ENCODE results near the gene AUTS2.

AUTS2 gene

DNA sequence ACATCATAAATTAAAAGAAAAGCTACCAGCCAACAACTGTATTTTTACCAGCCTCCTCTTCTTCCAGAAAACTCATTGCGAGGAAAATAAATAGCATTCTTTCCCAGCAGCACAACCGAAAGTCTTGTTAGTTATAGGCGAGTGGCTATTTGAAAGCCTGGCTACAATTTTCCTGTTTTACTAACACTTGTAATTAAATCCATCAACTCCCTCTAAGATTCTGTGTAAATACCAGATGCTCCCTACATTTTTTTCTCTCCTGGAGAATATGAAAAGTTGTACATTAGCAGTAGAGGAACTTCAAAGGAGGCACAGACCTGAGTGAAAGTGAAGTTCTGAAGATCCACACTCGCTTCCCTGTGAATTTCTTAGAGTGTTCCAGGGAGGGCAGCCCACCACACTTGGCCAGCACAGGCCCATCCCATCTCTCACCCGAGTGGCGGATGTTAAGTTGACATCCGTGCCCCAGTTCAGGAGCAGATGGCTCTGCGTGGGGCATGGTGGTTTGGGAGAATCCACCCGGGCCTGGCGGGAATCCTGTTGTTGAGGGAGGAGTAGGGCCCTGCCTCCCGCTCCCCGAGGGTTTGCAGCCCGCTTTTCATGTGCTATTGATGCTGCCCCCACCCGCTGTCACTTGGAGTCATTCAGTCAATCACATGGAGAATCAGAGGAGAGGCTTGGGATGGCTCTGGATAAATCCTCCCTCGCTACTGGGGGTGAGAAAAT, 1082.6 kb downstream of the AUTS2 start:
- no peaks in the 10 kb centered on the region for H3K36me3 ChIP-seq (ENCODE audit: control insufficient read depth in 2 of 2, insufficient read depth in 1 of 2, low read length in 2 of 2)
- H3K4me3 ChIP-seq (ENCODE audit: low read depth, low read length), result no peak overlapping the region
- TF ChIP-seq ZNF571 (tag by site-specific recombination; IDR thresholded peaks at IDR 0.05), result no peak
- TF ChIP-seq ZSCAN23 (tag by site-specific recombination; IDR thresholded peaks at IDR 0.05), result no peak
- no peak for TF ChIP-seq ZNF658 (tag by site-specific recombination; IDR thresholded peaks at IDR 0.05)
- no peak for TF ChIP-seq ZNF433 (tag by site-specific recombination; IDR thresholded peaks at IDR 0.05; ENCODE audit: low read depth)
- TF ChIP-seq ZNF510 (tag by site-specific recombination; IDR thresholded peaks at IDR 0.05; ENCODE audit: insufficient replicate concordance), result no peak
- TF ChIP-seq, protein P1, sequence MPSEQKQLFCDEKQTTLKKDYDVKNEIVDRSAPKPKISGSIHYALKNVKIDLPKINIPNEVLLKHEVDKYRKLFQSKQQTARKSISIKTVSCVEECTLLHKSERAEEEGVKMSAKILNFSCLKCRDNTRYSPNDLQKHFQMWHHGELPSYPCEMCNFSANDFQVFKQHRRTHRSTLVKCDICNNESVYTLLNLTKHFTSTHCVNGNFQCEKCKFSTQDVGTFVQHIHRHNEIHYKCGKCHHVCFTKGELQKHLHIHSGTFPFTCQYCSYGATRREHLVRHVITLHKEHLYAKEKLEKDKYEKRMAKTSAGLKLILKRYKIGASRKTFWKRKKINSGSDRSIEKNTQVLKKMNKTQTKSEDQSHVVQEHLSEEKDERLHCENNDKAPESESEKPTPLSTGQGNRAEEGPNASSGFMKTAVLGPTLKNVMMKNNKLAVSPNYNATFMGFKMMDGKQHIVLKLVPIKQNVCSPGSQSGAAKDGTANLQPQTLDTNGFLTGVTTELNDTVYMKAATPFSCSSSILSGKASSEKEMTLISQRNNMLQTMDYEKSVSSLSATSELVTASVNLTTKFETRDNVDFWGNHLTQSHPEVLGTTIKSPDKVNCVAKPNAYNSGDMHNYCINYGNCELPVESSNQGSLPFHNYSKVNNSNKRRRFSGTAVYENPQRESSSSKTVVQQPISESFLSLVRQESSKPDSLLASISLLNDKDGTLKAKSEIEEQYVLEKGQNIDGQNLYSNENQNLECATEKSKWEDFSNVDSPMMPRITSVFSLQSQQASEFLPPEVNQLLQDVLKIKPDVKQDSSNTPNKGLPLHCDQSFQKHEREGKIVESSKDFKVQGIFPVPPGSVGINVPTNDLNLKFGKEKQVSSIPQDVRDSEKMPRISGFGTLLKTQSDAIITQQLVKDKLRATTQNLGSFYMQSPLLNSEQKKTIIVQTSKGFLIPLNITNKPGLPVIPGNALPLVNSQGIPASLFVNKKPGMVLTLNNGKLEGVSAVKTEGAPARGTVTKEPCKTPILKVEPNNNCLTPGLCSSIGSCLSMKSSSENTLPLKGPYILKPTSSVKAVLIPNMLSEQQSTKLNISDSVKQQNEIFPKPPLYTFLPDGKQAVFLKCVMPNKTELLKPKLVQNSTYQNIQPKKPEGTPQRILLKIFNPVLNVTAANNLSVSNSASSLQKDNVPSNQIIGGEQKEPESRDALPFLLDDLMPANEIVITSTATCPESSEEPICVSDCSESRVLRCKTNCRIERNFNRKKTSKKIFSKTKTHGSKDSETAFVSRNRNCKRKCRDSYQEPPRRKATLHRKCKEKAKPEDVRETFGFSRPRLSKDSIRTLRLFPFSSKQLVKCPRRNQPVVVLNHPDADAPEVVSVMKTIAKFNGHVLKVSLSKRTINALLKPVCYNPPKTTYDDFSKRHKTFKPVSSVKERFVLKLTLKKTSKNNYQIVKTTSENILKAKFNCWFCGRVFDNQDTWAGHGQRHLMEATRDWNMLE (tag by site-specific recombination; conservative IDR thresholded peaks at IDR 0.05; ENCODE audit: low read depth), result no peak
- no peak for TF ChIP-seq IKZF3 (tag by site-specific recombination; IDR thresholded peaks at IDR 0.05)
- TF ChIP-seq, protein P2, sequence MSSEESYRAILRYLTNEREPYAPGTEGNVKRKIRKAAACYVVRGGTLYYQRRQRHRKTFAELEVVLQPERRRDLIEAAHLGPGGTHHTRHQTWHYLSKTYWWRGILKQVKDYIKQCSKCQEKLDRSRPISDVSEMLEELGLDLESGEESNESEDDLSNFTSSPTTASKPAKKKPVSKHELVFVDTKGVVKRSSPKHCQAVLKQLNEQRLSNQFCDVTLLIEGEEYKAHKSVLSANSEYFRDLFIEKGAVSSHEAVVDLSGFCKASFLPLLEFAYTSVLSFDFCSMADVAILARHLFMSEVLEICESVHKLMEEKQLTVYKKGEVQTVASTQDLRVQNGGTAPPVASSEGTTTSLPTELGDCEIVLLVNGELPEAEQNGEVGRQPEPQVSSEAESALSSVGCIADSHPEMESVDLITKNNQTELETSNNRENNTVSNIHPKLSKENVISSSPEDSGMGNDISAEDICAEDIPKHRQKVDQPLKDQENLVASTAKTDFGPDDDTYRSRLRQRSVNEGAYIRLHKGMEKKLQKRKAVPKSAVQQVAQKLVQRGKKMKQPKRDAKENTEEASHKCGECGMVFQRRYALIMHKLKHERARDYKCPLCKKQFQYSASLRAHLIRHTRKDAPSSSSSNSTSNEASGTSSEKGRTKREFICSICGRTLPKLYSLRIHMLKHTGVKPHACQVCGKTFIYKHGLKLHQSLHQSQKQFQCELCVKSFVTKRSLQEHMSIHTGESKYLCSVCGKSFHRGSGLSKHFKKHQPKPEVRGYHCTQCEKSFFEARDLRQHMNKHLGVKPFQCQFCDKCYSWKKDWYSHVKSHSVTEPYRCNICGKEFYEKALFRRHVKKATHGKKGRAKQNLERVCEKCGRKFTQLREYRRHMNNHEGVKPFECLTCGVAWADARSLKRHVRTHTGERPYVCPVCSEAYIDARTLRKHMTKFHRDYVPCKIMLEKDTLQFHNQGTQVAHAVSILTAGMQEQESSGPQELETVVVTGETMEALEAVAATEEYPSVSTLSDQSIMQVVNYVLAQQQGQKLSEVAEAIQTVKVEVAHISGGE (tag by site-specific recombination; conservative IDR thresholded peaks at IDR 0.05; ENCODE audit: low read depth), result no peak
- TF ChIP-seq ZNF677 (tag by site-specific recombination; IDR thresholded peaks at IDR 0.05), result no peak
- ChIA-PET POLR2A (no interaction called here), CTCF (no interaction called here)
- no peak overlapping the region for H3K27ac ChIP-seq (ENCODE audit: extremely low read depth, low read depth, low read length)
- H3K9me3 ChIP-seq (ENCODE audit: control insufficient read depth, insufficient read depth, low read depth, low read length), result no peaks in the 10 kb centered on the region
- peaks cover 2% of the 10 kb centered on the region for H3K4me1 ChIP-seq (ENCODE audit: control insufficient read depth, insufficient read depth, low read length)

DNA sequence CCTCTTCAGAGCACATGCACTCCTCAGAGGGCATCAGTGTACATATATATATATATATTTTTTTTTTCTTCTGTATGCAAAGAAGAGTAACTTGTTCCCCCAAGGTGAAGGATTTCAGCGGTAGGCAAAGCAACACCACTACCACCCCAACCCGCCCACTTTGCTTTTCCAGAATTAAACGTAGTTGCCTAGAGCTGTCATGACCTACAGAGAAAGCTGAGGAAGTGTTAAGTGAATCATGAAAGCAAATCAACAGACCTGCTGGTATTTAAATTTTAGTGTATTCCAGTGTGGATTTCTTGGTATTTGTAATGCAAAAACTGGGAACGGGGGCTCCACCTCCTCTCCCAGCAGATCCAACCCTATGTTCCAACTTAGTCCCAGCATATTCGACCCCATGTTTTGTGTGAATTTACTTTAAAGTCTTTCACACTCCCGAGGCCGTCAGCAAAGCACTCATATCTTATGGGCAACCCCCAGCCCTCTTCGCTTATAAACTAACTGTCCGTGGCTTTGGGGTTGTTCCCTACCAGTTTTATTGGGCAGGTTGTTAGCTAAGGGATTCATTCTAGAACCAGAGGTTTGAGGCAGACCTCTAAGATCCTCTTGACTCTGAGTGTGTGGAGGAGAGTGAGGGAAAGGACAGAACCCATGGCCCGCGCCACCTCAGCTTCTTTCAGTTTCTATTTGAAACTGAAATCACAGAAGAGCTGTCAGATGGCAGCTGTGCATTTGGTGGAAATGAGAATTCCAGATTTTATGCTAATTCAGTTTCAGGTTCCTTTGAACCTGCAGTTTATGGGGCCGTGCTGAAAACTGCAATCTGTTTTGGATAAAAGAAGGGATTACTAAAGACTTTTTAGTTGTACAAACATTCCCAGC, 1083.4 kb downstream of the AUTS2 start:
- CTCF ChIA-PET, result no interaction called here

DNA sequence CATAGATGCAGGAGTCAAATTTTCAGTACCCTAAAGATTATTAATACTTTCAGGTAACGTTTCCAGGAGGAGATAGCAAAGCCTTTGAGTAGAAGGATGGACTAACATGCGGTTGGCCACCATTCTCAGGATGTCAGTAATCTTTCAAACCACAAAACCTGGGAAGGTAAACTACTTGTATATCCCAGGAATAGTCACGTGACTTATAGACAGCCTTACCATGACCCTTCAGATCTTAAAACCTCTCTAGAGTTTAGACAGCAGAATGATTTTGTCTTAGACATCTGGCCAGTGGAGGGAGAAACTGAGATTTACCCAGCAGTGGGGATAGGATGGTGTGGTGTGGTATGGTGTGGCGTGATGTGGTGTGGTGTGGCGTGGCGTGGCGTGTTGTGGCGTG, 1085.9 kb downstream of the AUTS2 start:
- H3K4me3 ChIP-seq (ENCODE audit: low read depth, low read length), result no peak overlapping the region
- no peak overlapping the region for H3K27ac ChIP-seq (ENCODE audit: extremely low read depth, low read depth, low read length)
- H3K36me3 ChIP-seq (ENCODE audit: control insufficient read depth in 2 of 2, insufficient read depth in 1 of 2, low read length in 2 of 2), result no peaks in the 10 kb centered on the region
- H3K9me3 ChIP-seq (ENCODE audit: control insufficient read depth, insufficient read depth, low read depth, low read length), result no peaks in the 10 kb centered on the region
- H3K4me1 ChIP-seq (ENCODE audit: control insufficient read depth, insufficient read depth, low read length), result no peaks in the 10 kb centered on the region
- CTCF ChIA-PET, result interaction anchor here (1.0 kb wide), 1 partner anchor 10 kb away, joined by 3 read pairs; no protein-coding TSS in a partner anchor
- POLR2A ChIA-PET, result no interaction called here
- TF ChIP-seq ZNF223 (tag by site-specific recombination; IDR thresholded peaks at IDR 0.05), result no peak
- TF ChIP-seq ZNF394 (tag by site-specific recombination; IDR thresholded peaks at IDR 0.05; ENCODE audit: borderline replicate concordance), result no peak
- no peak for TF ChIP-seq ZNF140 (tag by site-specific recombination; IDR thresholded peaks at IDR 0.05)
- TF ChIP-seq ZXDB (tag by site-specific recombination; IDR thresholded peaks at IDR 0.05), result no peak
- no peak for TF ChIP-seq ZNF214 (tag by site-specific recombination; IDR thresholded peaks at IDR 0.05; ENCODE audit: borderline replicate concordance)
- no peak for TF ChIP-seq ZNF664 (tag by site-specific recombination; IDR thresholded peaks at IDR 0.05)
- no peak for TF ChIP-seq ZNF48 (tag by site-specific recombination; IDR thresholded peaks at IDR 0.05)
- TF ChIP-seq ZNF155 (tag by site-specific recombination; IDR thresholded peaks at IDR 0.05), result no peak
- no peak for TF ChIP-seq ZNF792 (tag by site-specific recombination; IDR thresholded peaks at IDR 0.05)
- TF ChIP-seq, protein P3, sequence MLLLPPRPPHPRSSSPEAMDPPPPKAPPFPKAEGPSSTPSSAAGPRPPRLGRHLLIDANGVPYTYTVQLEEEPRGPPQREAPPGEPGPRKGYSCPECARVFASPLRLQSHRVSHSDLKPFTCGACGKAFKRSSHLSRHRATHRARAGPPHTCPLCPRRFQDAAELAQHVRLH (tag by site-specific recombination; IDR thresholded peaks at IDR 0.05), result no peak
- TF ChIP-seq BCL11A (tag by site-specific recombination; IDR thresholded peaks at IDR 0.05; ENCODE audit: low read depth), result no peak
- TF ChIP-seq KLF10 (tag by site-specific recombination; IDR thresholded peaks at IDR 0.05), result no peak

More for the DNA sequence above, 1083.4 kb downstream of the AUTS2 start:
- TF ChIP-seq ZNF121 (tag by site-specific recombination; IDR thresholded peaks at IDR 0.05) (no peak), ZNF16 (tag by site-specific recombination; IDR thresholded peaks at IDR 0.05; ENCODE audit: low read depth) (no peak)
- POLR2A ChIA-PET, result no interaction called here
- Histone ChIP-seq H3K4me1 (ENCODE audit: control insufficient read depth, insufficient read depth, low read length) (peaks cover 2% of the 10 kb centered on the region), H3K27ac (ENCODE audit: extremely low read depth, low read depth, low read length) (no peak overlapping the region), H3K9me3 (ENCODE audit: control insufficient read depth, insufficient read depth, low read depth, low read length) (no peaks in the 10 kb centered on the region), H3K36me3 (ENCODE audit: control insufficient read depth in 2 of 2, insufficient read depth in 1 of 2, low read length in 2 of 2) (no peaks in the 10 kb centered on the region), H3K4me3 (ENCODE audit: low read depth, low read length) (no peak overlapping the region)
